ENCODE results near the gene DLG2. TPM values are rescaled to one million over a fixed set of nuclear protein-coding genes. Genes with fewer than 3 reads are reported as not detected.

DLG2 gene
- total RNA-seq, 1 donor = 1.3 TPM

GRCh38 chr11:85310479-85310878 is 316.7 kb downstream of the DLG2 start:
- H3K4me3 ChIP-seq (ENCODE audit: low read depth, low read length) = no peak overlapping the region
- no peak for DNase-seq (ENCODE audit: low read depth)
- TF ChIP-seq, protein P1, sequence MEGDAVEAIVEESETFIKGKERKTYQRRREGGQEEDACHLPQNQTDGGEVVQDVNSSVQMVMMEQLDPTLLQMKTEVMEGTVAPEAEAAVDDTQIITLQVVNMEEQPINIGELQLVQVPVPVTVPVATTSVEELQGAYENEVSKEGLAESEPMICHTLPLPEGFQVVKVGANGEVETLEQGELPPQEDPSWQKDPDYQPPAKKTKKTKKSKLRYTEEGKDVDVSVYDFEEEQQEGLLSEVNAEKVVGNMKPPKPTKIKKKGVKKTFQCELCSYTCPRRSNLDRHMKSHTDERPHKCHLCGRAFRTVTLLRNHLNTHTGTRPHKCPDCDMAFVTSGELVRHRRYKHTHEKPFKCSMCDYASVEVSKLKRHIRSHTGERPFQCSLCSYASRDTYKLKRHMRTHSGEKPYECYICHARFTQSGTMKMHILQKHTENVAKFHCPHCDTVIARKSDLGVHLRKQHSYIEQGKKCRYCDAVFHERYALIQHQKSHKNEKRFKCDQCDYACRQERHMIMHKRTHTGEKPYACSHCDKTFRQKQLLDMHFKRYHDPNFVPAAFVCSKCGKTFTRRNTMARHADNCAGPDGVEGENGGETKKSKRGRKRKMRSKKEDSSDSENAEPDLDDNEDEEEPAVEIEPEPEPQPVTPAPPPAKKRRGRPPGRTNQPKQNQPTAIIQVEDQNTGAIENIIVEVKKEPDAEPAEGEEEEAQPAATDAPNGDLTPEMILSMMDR (IDR thresholded peaks at IDR 0.05; ENCODE audit: insufficient read depth, low read depth, low read length) = no peak

- DNase-seq (ENCODE audit: low read depth) = no peak
- H3K4me3 ChIP-seq (ENCODE audit: low read depth, low read length) = no peak overlapping the region
- TF ChIP-seq, protein P1 (IDR thresholded peaks at IDR 0.05; ENCODE audit: insufficient read depth, low read depth, low read length) = no peak
Observed at GRCh38 chr11:85307366-85307765, 319.8 kb downstream of the DLG2 start.

DNA sequence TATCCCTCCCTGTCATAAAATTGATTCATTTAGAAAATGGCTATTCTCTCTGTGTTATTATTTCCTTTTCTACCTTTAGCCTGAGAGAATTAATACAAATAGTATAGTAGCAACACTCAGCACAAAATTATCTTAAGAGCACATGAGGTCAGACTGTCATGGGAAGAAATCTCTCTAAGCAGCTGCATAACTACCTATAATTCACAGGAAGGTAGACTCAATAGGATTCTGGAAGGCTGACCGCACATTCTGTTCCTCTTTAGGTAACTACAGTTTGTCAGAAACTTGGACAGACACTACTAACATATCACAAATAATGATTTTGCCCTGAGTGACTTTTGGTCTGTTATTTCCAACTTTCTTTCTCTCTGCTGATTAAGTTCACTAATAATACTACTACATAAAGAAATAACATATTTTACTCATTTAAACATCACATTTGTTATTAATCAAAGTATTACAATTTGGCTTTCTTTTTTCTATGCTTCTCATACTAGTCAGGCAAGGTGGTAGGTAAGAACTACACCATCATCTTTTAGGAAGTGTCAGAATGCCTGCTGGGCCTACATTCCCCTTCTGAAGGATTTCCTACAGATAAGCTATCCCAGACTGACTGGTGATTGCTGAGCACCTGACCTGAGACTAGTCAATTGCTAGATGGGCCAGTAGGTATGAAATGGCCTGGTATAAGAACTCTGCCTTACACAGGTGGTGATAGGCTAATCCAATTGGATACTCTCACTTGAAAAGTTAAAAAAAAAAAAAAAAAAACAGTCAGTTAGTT is 325.1 kb downstream of the DLG2 start:
- TF ChIP-seq, protein P1 (IDR thresholded peaks at IDR 0.05; ENCODE audit: insufficient read depth, low read depth, low read length) = no peak
- no peak for DNase-seq (ENCODE audit: low read depth)
- H3K4me3 ChIP-seq (ENCODE audit: low read depth, low read length) = no peak overlapping the region

GRCh38 chr11:85299258-85299942 is 327.7 kb downstream of the DLG2 start:
- DNase-seq (ENCODE audit: low read depth) = peak; percentile 7
- TF ChIP-seq, protein P1 (IDR thresholded peaks at IDR 0.05; ENCODE audit: insufficient read depth, low read depth, low read length) = no peak

GRCh38 chr11:85295694-85296271 is 331.4 kb downstream of the DLG2 start:
- TF ChIP-seq, protein P1 (IDR thresholded peaks at IDR 0.05; ENCODE audit: insufficient read depth, low read depth, low read length) = no peak
- H3K4me3 ChIP-seq (ENCODE audit: low read depth, low read length) = no peak overlapping the region
- DNase-seq (ENCODE audit: low read depth) = no peak

More at GRCh38 chr11:85299258-85299942, 327.7 kb downstream of the DLG2 start:
- no peak overlapping the region for H3K4me3 ChIP-seq (ENCODE audit: low read depth, low read length)

- TF ChIP-seq, protein P1 (IDR thresholded peaks at IDR 0.05; ENCODE audit: insufficient read depth, low read depth, low read length) = no peak
- no peak overlapping the region for H3K4me3 ChIP-seq (ENCODE audit: low read depth, low read length)
- no peak for DNase-seq (ENCODE audit: low read depth)
Observed at GRCh38 chr11:85281550-85281949, 345.6 kb downstream of the DLG2 start.
